NCI-H69 (cell line): Measurements from ENCODE around the gene HRAS.
A peak's percentile ranks its signal among the peaks of the same experiment; 100 is the strongest.
"Not testable (repeated sequence)": the region's sequence is repeated elsewhere in the genome, so short reads cannot be mapped to it uniquely, and the experiment has no call there.

Experiments used
- DNase-seq: peaks from one replicate; lab custom pipeline; 2025; lab: John Stamatoyannopoulos, UW

HRAS gene

GRCh38 chr11:532986-533585 is 2.3 kb downstream of the HRAS start:
- no peak for DNase-seq

GRCh38 chr11:532527-532985 is 2.8 kb downstream of the HRAS start:
- DNase-seq = no peak

- DNase-seq = no peak
Measured at GRCh38 chr11:531919-532526, 3.4 kb downstream of the HRAS start.

- DNase-seq = no peak
Measured at GRCh38 chr11:530960-531831, 4.2 kb downstream of the HRAS start.

GRCh38 chr11:529728-530411 is 5.5 kb downstream of the HRAS start:
- no peak for DNase-seq

- DNase-seq = peak; percentile 72
Measured at GRCh38 chr11:528815-529727, 6.3 kb downstream of the HRAS start.

- DNase-seq = no peak
Measured at GRCh38 chr11:528166-528814, 7.1 kb downstream of the HRAS start.

- no peak for DNase-seq
Measured at GRCh38 chr11:526192-526591, 9.2 kb downstream of the HRAS start.

GRCh38 chr11:521177-521688 is 14.1 kb downstream of the HRAS start:
- no peak for DNase-seq

GRCh38 chr11:520428-521176 is 14.8 kb downstream of the HRAS start:
- peak; percentile 58 for DNase-seq

- peak; percentile 68 for DNase-seq
Measured at GRCh38 chr11:518463-519202, 16.7 kb downstream of the HRAS start.

- not testable (repeated sequence) for DNase-seq
Measured at GRCh38 chr11:516918-517685, 18.3 kb downstream of the HRAS start.

- no peak for DNase-seq
Measured at GRCh38 chr11:516400-516799, 19.0 kb downstream of the HRAS start.

- no peak for DNase-seq
Measured at GRCh38 chr11:515131-515530, 20.2 kb downstream of the HRAS start.

- DNase-seq = no peak
Measured at GRCh38 chr11:514606-515005, 20.8 kb downstream of the HRAS start.

GRCh38 chr11:512761-513595 is 22.4 kb downstream of the HRAS start:
- no peak for DNase-seq

- DNase-seq = no peak
Measured at GRCh38 chr11:508956-509355, 26.4 kb downstream of the HRAS start.
